CD14-positive monocyte (primary cell): ENCODE data around the gene XIRP2. TPM values are rescaled to one million over a fixed set of nuclear protein-coding genes. Genes with fewer than 3 reads are reported as not detected.

ENCODE experiments used
- DNase-seq, 3 donors: peaks; one replicate each; pipeline ENCODE4 v3.0.0-alpha.2; 2011 to 2022
- H2AFZ ChIP-seq: 2 replicates; pipeline ENCODE4 v1.6.0; 2012; ENCODE audit warnings: mild to moderate bottlenecking, low read depth, low read length, inconsistent platforms; ENCODE audit not compliant: insufficient read depth, poor library complexity, severe bottlenecking
- H3K27ac ChIP-seq, 2 donors: 1 replicate in 1 of 2; 2 replicates in 1 of 2; pipeline ENCODE4 v1.5.1; 2012 to 2013; ENCODE audit warnings: low read length in 2 of 2, control low read depth in 1 of 2, inconsistent platforms in 1 of 2, low read depth in 1 of 2, mild to moderate bottlenecking in 1 of 2
- H3K27me3 ChIP-seq, 2 donors: one replicate each; pipeline versions ENCODE4 v1.6.0 to v1.6.1; 2011 to 2013; ENCODE audit warnings: low read length in 2 of 2; ENCODE audit not compliant: control insufficient read depth in 2 of 2, insufficient read depth in 2 of 2
- H3K36me3 ChIP-seq, 2 donors: replicated peaks in 1 of 2; 1 replicate in 1 of 2; 2 replicates in 1 of 2; pipeline versions ENCODE4 v1.5.1 to v1.6.1; 2012 to 2013; ENCODE audit warnings: low read length in 2 of 2, control low read depth in 1 of 2, inconsistent platforms in 1 of 2, mild to moderate bottlenecking in 1 of 2; ENCODE audit not compliant: insufficient read depth in 2 of 2, control insufficient read depth in 1 of 2
- H3K4me1 ChIP-seq, 2 donors: 1 replicate in 1 of 2; 2 replicates in 1 of 2; pipeline versions ENCODE4 v1.5.1 to v1.6.1; 2012 to 2013; ENCODE audit warnings: low read length in 2 of 2, control low read depth in 1 of 2, inconsistent platforms in 1 of 2, mild to moderate bottlenecking in 1 of 2, moderate library complexity in 1 of 2; ENCODE audit not compliant: insufficient read depth in 2 of 2, control insufficient read depth in 1 of 2
- H3K4me2 ChIP-seq: replicated peaks from 2 replicates; pipeline ENCODE3; 2012; ENCODE audit warnings: low read length, moderate library complexity, mild to moderate bottlenecking; ENCODE audit not compliant: poor library complexity, severe bottlenecking; ENCODE audit errors: extremely low read depth
- H3K4me3 ChIP-seq, 3 experiments: fragments of 200-600 bp in 1 of 3; sonication (generic) in 1 of 3; replicated peaks in 1 of 3; 1 replicate in 2 of 3; 2 replicates in 1 of 3; pipeline ENCODE4 v1.5.1; 2011 to 2013; ENCODE audit warnings: low read length in 3 of 3, mild to moderate bottlenecking in 3 of 3, control low read depth in 2 of 3, low read depth in 2 of 3, inconsistent platforms in 1 of 3, moderate library complexity in 1 of 3
- H3K79me2 ChIP-seq: 2 replicates; pipeline ENCODE4 v1.6.0; 2012; ENCODE audit warnings: mild to moderate bottlenecking, control low read depth, inconsistent platforms, low read length, moderate library complexity; ENCODE audit not compliant: insufficient read depth
- H3K9ac ChIP-seq: 2 replicates; pipeline ENCODE4 v1.6.0; 2017; ENCODE audit warnings: low read length, mild to moderate bottlenecking; ENCODE audit not compliant: insufficient read depth, poor library complexity, severe bottlenecking
- H3K9me3 ChIP-seq, 2 donors: replicated peaks in 1 of 2; 1 replicate in 1 of 2; 2 replicates in 1 of 2; pipeline versions ENCODE4 v1.5.1 to v1.6.1; 2012 to 2013; ENCODE audit warnings: low read length in 2 of 2, control low read depth in 1 of 2; ENCODE audit not compliant: control insufficient read depth in 1 of 2, insufficient read depth in 1 of 2
- H4K20me1 ChIP-seq: 2 replicates; pipeline ENCODE4 v1.6.0; 2012; ENCODE audit warnings: mild to moderate bottlenecking, low read length, control low read depth, moderate library complexity; ENCODE audit not compliant: insufficient read depth
- H3K27ac Mint-ChIP-seq, 7 donors: one replicate each; pipeline ENCODE4 v1.8.0; 2020; ENCODE audit warnings: mild to moderate bottlenecking in 7 of 7, mixed read lengths in 7 of 7, moderate library complexity in 6 of 7, inconsistent platforms in 2 of 7
- H3K27me3 Mint-ChIP-seq, 3 donors: one replicate each; pipeline ENCODE4 v1.8.0; 2021 to 2022; ENCODE audit warnings: low read depth in 3 of 3, mild to moderate bottlenecking in 3 of 3, mixed read lengths in 3 of 3, moderate library complexity in 3 of 3, inconsistent platforms in 1 of 3
- H3K36me3 Mint-ChIP-seq, 2 donors: one replicate each; pipeline ENCODE4 v1.8.0; 2020; ENCODE audit warnings: mixed read lengths in 2 of 2, inconsistent platforms in 1 of 2, mild to moderate bottlenecking in 1 of 2
- H3K4me1 Mint-ChIP-seq: one replicate; pipeline ENCODE4 v1.8.0; 2020; ENCODE audit warnings: mild to moderate bottlenecking, mixed read lengths
- H3K4me3 Mint-ChIP-seq, 2 donors: one replicate each; pipeline ENCODE4 v1.8.0; 2020; ENCODE audit warnings: mild to moderate bottlenecking in 2 of 2, mixed read lengths in 2 of 2, moderate library complexity in 1 of 2
- H3K9me3 Mint-ChIP-seq, 7 donors: one replicate each; pipeline ENCODE4 v1.8.0; 2020 to 2022; ENCODE audit warnings: mixed read lengths in 7 of 7, mild to moderate bottlenecking in 6 of 7, moderate library complexity in 6 of 7, inconsistent platforms in 2 of 7
- WGBS: methylation state at CpG from one replicate; pipeline ENCODE4 v1.1.5; 2013; ENCODE audit warnings: missing lambda C conversion rate; ENCODE audit not compliant: insufficient coverage; 5-methylcytosine and 5-hydroxymethylcytosine counted together
- intact Hi-C, 2 donors: fragments of 100-400 bp; cut with micrococcal nuclease; formaldehyde crosslinking; loops; one replicate each; pipeline versions ENCODE4 v1.15.0 to v1.15.1; 2023
- polyA plus RNA-seq, 3 donors: library from polyadenylated mRNA; depleted of rRNA in 1 of 3; unstranded in 2 of 3; stranded (reverse) in 1 of 3; fragments of 300-500 nt in 2 of 3; fragments of >200 nt in 1 of 3; fragmentation: Illumina TruSeq in 2 of 3; gene quantifications; 1 replicate in 2 of 3; 2 replicates in 1 of 3; pipeline ENCODE4 v1.2.3, GENCODE V29; 2012 to 2021
- TF ChIP-seq, protein P1 (sequence below): fragments of 200-600 bp; IDR thresholded peaks from one replicate; pipeline ENCODE4 v1.8.0; 2022; ENCODE audit warnings: antibody characterized with exemption, mild to moderate bottlenecking

The XIRP2 gene
- polyA plus RNA-seq, 3 donors = not detected

- H3K27me3 Mint-ChIP-seq = no peaks in the 10 kb centered on the region
- Histone ChIP-seq H3K4me2 (no peak overlapping the region), H3K9ac (no peak overlapping the region), H3K27me3 (no peaks in the 10 kb centered on the region), H3K4me3 (no peak overlapping the region), H3K9me3 (no peaks in the 10 kb centered on the region), H4K20me1 (no peaks in the 10 kb centered on the region), H3K27ac (no peak overlapping the region), H3K4me1 (no peaks in the 10 kb centered on the region), H3K79me2 (no peaks in the 10 kb centered on the region), H2AFZ (no peak overlapping the region), H3K36me3 (no peaks in the 10 kb centered on the region)
- H3K36me3 Mint-ChIP-seq = no peaks in the 10 kb centered on the region
- H3K9me3 Mint-ChIP-seq = peaks cover 0 to 2% (median 0%) of the 10 kb centered on the region in 7 donors
- no peaks in the 10 kb centered on the region for H3K4me1 Mint-ChIP-seq
- TF ChIP-seq, protein P1, sequence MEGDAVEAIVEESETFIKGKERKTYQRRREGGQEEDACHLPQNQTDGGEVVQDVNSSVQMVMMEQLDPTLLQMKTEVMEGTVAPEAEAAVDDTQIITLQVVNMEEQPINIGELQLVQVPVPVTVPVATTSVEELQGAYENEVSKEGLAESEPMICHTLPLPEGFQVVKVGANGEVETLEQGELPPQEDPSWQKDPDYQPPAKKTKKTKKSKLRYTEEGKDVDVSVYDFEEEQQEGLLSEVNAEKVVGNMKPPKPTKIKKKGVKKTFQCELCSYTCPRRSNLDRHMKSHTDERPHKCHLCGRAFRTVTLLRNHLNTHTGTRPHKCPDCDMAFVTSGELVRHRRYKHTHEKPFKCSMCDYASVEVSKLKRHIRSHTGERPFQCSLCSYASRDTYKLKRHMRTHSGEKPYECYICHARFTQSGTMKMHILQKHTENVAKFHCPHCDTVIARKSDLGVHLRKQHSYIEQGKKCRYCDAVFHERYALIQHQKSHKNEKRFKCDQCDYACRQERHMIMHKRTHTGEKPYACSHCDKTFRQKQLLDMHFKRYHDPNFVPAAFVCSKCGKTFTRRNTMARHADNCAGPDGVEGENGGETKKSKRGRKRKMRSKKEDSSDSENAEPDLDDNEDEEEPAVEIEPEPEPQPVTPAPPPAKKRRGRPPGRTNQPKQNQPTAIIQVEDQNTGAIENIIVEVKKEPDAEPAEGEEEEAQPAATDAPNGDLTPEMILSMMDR = no peak
- H3K27ac Mint-ChIP-seq = no peak overlapping the region
- H3K4me3 Mint-ChIP-seq = no peak overlapping the region
- no peak for DNase-seq
- intact Hi-C loops = no loop called here
- WGBS = no CpG with 5 or more reads among the region's 3 CpGs
Observed at GRCh38 chr2:166957686-166958085, 69.4 kb downstream of the XIRP2 start.

GRCh38 chr2:166958986-166959481, 70.8 kb downstream of the XIRP2 start:
- Histone ChIP-seq H3K4me3 (no peak overlapping the region), H3K79me2 (no peaks in the 10 kb centered on the region), H3K27me3 (no peaks in the 10 kb centered on the region), H3K36me3 (no peaks in the 10 kb centered on the region), H3K4me2 (no peak overlapping the region), H2AFZ (no peak overlapping the region), H3K27ac (no peak overlapping the region), H3K4me1 (no peaks in the 10 kb centered on the region), H4K20me1 (no peaks in the 10 kb centered on the region), H3K9me3 (no peaks in the 10 kb centered on the region), H3K9ac (no peak overlapping the region)
- no peak for DNase-seq
- Mint-ChIP-seq H3K4me1 (no peaks in the 10 kb centered on the region), H3K36me3 (no peaks in the 10 kb centered on the region), H3K27ac (no peak overlapping the region), H3K27me3 (no peaks in the 10 kb centered on the region), H3K4me3 (no peak overlapping the region), H3K9me3 (peaks cover 0 to 3% (median 0%) of the 10 kb centered on the region in 7 donors)
- intact Hi-C loops = no loop called here
- WGBS = no CpG with 5 or more reads among the region's 4 CpGs
- TF ChIP-seq, protein P1 = no peak
